Astrocyte of the hippocampus (primary cell): ENCODE results near the gene TBC1D20.
"Not testable (repeated sequence)": the region's sequence is repeated elsewhere in the genome, so short reads cannot be mapped to it uniquely, and the experiment has no call there.

Experiments used
- DNase-seq: peaks from one replicate; pipeline ENCODE4 v3.0.0; 2011; ENCODE audit warnings: low read depth, low spot score

TBC1D20 gene

GRCh38 chr20:462199-462991, at the start of gene TBC1D20:
Gene TBC1D20 (minus strand): TSS chr20:462533. CDS start chr20:462405, 128 bp downstream.
- peak; percentile 96 for DNase-seq

GRCh38 chr20:510328-511057, 48.2 kb upstream of the TBC1D20 start:
- not testable (repeated sequence) for DNase-seq

- not testable (repeated sequence) for DNase-seq
Observed at GRCh38 chr20:508364-508787, 46.0 kb upstream of the TBC1D20 start.

- DNase-seq: peak; percentile 24
Observed at GRCh38 chr20:507761-508332, 45.5 kb upstream of the TBC1D20 start.

GRCh38 chr20:507006-507758, 44.8 kb upstream of the TBC1D20 start:
- DNase-seq: no peak

GRCh38 chr20:504632-505075, 42.3 kb upstream of the TBC1D20 start:
- no peak for DNase-seq

- DNase-seq: no peak
Observed at GRCh38 chr20:503048-503737, 40.9 kb upstream of the TBC1D20 start.

GRCh38 chr20:497979-498378, 35.6 kb upstream of the TBC1D20 start:
- DNase-seq: no peak

- peak; percentile 62 for DNase-seq
Observed at GRCh38 chr20:496126-496696, 33.9 kb upstream of the TBC1D20 start.

GRCh38 chr20:492159-492558, 29.8 kb upstream of the TBC1D20 start:
- peak; percentile 9 for DNase-seq

- no peak for DNase-seq
Observed at GRCh38 chr20:487655-488054, 25.3 kb upstream of the TBC1D20 start.

- peak; percentile 8 for DNase-seq
Observed at GRCh38 chr20:483815-484644, 21.7 kb upstream of the TBC1D20 start.

GRCh38 chr20:481167-481566, 18.8 kb upstream of the TBC1D20 start:
- DNase-seq: no peak

GRCh38 chr20:480044-480443, 17.7 kb upstream of the TBC1D20 start:
- no peak for DNase-seq

GRCh38 chr20:479487-479886, 17.2 kb upstream of the TBC1D20 start:
- no peak for DNase-seq

- peak; percentile 65 for DNase-seq
Observed at GRCh38 chr20:478949-479429, 16.7 kb upstream of the TBC1D20 start.

GRCh38 chr20:478010-478948, 15.9 kb upstream of the TBC1D20 start:
- DNase-seq: peak; percentile 3

- not testable (repeated sequence) for DNase-seq
Observed at GRCh38 chr20:476561-477249, 14.4 kb upstream of the TBC1D20 start.
